Spleen (tissue), 13 donors: ENCODE measurements around the gene RGS16. TPM values are rescaled to one million over a fixed set of nuclear protein-coding genes. Genes with fewer than 3 reads are reported as not detected.

Experiments
- DNase-seq: peaks from one replicate; pipeline ENCODE4 v3.0.0-alpha.2; 2020
- H3K27ac ChIP-seq, 8 donors: fragments of 200-600 bp; sonication (generic) in 7 of 8; 1 replicate in 4 of 8; 2 replicates in 4 of 8; pipeline versions ENCODE4 v1.5.0 to v1.8.0; 2016 to 2021; ENCODE audit warnings: inconsistent platforms in 4 of 8, mild to moderate bottlenecking in 4 of 8, moderate library complexity in 1 of 8
- H3K27me3 ChIP-seq, 7 donors: fragments of 200-600 bp; sonication (generic) in 6 of 7; replicated peaks in 1 of 7; 1 replicate in 4 of 7; 2 replicates in 3 of 7; pipeline versions ENCODE4 v1.5.0 to v1.8.0; 2016 to 2021; ENCODE audit warnings: inconsistent platforms in 3 of 7, mild to moderate bottlenecking in 1 of 7
- H3K36me3 ChIP-seq, 6 donors: fragments of 200-600 bp; sonication (generic) in 5 of 6; 1 replicate in 4 of 6; 2 replicates in 2 of 6; pipeline versions ENCODE4 v1.5.0 to v1.8.0; 2016 to 2021; ENCODE audit warnings: inconsistent platforms in 2 of 6
- H3K4me1 ChIP-seq, 6 donors: fragments of 200-600 bp; sonication (generic) in 5 of 6; 1 replicate in 3 of 6; 2 replicates in 3 of 6; pipeline versions ENCODE4 v1.5.0 to v1.8.0; 2016 to 2021; ENCODE audit warnings: inconsistent platforms in 3 of 6
- H3K4me3 ChIP-seq, 8 donors: fragments of 200-600 bp; sonication (generic) in 7 of 8; 1 replicate in 4 of 8; 2 replicates in 4 of 8; pipeline versions ENCODE4 v1.5.0 to v1.8.0; 2016 to 2021; ENCODE audit warnings: inconsistent platforms in 4 of 8, mild to moderate bottlenecking in 4 of 8, moderate library complexity in 2 of 8
- H3K9me3 ChIP-seq, 8 donors: fragments of 200-600 bp; sonication (generic) in 7 of 8; 1 replicate in 4 of 8; 2 replicates in 4 of 8; pipeline versions ENCODE4 v1.5.0 to v1.8.0; 2016 to 2021; ENCODE audit warnings: inconsistent platforms in 4 of 8
- CTCF ChIP-seq, 11 experiments: fragments of 200-600 bp in 7 of 11; fragments of 450-650 bp in 4 of 11; sonication (generic) in 4 of 11; IDR thresholded peaks in 8 of 11; conservative IDR thresholded peaks in 3 of 11; 1 replicate in 7 of 11; 2 replicates in 4 of 11; pipeline versions ENCODE4 v1.4.0 to v1.8.0; 2016 to 2021; ENCODE audit warnings: antibody characterized with exemption in 11 of 11, inconsistent platforms in 4 of 11, mild to moderate bottlenecking in 1 of 11
- POLR2A ChIP-seq, 3 donors: fragments of 450-650 bp; IDR thresholded peaks; one replicate each; pipeline ENCODE4 v1.5.1; 2017; ENCODE audit warnings: antibody characterized with exemption in 3 of 3, mild to moderate bottlenecking in 1 of 3
- POLR2AphosphoS5 ChIP-seq, 3 donors: sonication (generic); formaldehyde crosslinking; IDR thresholded peaks; one replicate each; pipeline ENCODE4 v1.5.1; 2017; ENCODE audit warnings: antibody characterized with exemption in 3 of 3
- WGBS, 5 donors: extraction: QIAGEN DNeasy Blood & Tissue Kit in 3 of 5; methylation state at CpG; one replicate each; pipeline versions ENCODE4 v1.1.5 to v1.1.7; 2013 to 2018; 5-methylcytosine and 5-hydroxymethylcytosine counted together
- intact Hi-C: fragments of 100-400 bp; cut with DNase I; formaldehyde crosslinking; loops from one replicate; pipeline ENCODE4 v1.15.0; 2023; ENCODE audit warnings: low total_unique reads
- long read RNA-seq, 2 donors: transcript quantifications; one replicate each; lab custom pipeline, GENCODE V29; 2026
- polyA plus RNA-seq, 3 donors: library from polyadenylated mRNA; stranded (reverse); fragments of 200-250 nt; gene quantifications; one replicate each; pipeline ENCODE4 v1.2.1, GENCODE V29; 2013
- total RNA-seq, 7 donors: library from RNA; depleted of rRNA in 3 of 7; stranded (reverse); fragments of >200 nt in 3 of 7; fragmentation: NEBNext Ultra II Directional in 4 of 7; extraction: Animal tissue kit (Norgen Biotek cat#: 25700) in 4 of 7; gene quantifications; one replicate each; pipeline versions ENCODE4 v1.1.0 to v1.2.1, GENCODE V29; 2016 to 2021
- donor health status: healthy with polysubstance abuse.
- donor health status: DM: no; HTN: no; CAD: no; lungs with moderate emphysema.
- donor health status: DM: no; HTN: no; CAD: no.
- donor health status: Bipolar disorder and iron deficiency.
- donor health status: healthy.
- donor health status: DM: no; HTN: no; CAD: no.
- donor health status: DM: yes; HTN: yes; CAD: no.

The RGS16 gene
- total RNA-seq, result 10 to 100 TPM in 3 of 7 donors, 1 to 10 TPM in 4; 2.6 to 24.2 (median 4.6) TPM
- 1 to 10 TPM; 2.6 to 4.1 (median 3.0) TPM for polyA plus RNA-seq
- long read RNA-seq, donor 1, partial matches to known transcripts, result 0 of 1 reads
- long read RNA-seq, donor 1, other reads (novel, unspliced or antisense), result 0 of 1 reads
- long read RNA-seq, donor 2, transcript RGS16-201 (5 exons, 2,427 nt), result major isoform, 6 of 6 reads
- long read RNA-seq, donor 2, partial matches to known transcripts, result 0 of 6 reads
- long read RNA-seq, donor 2, other reads (novel, unspliced or antisense), result 0 of 6 reads

- Histone ChIP-seq H3K36me3 (peaks cover 0 to 16% (median 0%) of the 10 kb centered on the region in 6 donors), H3K4me3 (peak within 1 kb of the TSS; percentile 45 to 79 (median 56)), H3K9me3 (no peaks in the 10 kb centered on the region), H3K27ac (peak within 1 kb of the TSS in 7 of 8 donors; percentile 60 to 81 (median 76)), H3K4me1 (peaks cover 4 to 73% (median 38%) of the 10 kb centered on the region in 6 donors), H3K27me3 (peaks cover 0 to 16% (median 0%) of the 10 kb centered on the region in 7 donors)
- 5 to 8% (median 6%) methylated on average over 36 to 44 of the region's 44 CpGs for WGBS, 5 donors
- intact Hi-C loops, result no loop called here
- peak; percentile 98 for DNase-seq
- TF ChIP-seq POLR2AphosphoS5 (IDR thresholded peaks at IDR 0.05) (peak; percentile 92 to 98 (median 96)), POLR2A (IDR thresholded peaks at IDR 0.05) (peak; percentile 9 to 63 (median 54)), CTCF (IDR thresholded peaks at IDR 0.05 in 8 of 11, conservative IDR thresholded peaks at IDR 0.05 in 3 of 11) (peak in 1 of 11 experiments; percentile 30)
Measured at GRCh38 chr1:182604175-182605164, at the start of gene RGS16. RGS16 (minus strand) TSS chr1:182604389; CDS start chr1:182604259, 130 bp downstream.

- intact Hi-C loops, result no loop called here
- DNase-seq, result no peak
- 91 to 98% (median 96%) methylated on average over 2 of the region's 2 CpGs for WGBS, 5 donors
- H3K36me3 ChIP-seq, result no peaks in the 10 kb centered on the region
- no peaks in the 10 kb centered on the region for H3K27me3 ChIP-seq
- H3K9me3 ChIP-seq, result no peaks in the 10 kb centered on the region
- H3K27ac ChIP-seq, result no peak overlapping the region
- H3K4me3 ChIP-seq, result no peak overlapping the region
- H3K4me1 ChIP-seq, result peaks cover 0 to 7% (median 1%) of the 10 kb centered on the region in 6 donors
- TF ChIP-seq CTCF (IDR thresholded peaks at IDR 0.05 in 8 of 11, conservative IDR thresholded peaks at IDR 0.05 in 3 of 11) (no peak), POLR2AphosphoS5 (IDR thresholded peaks at IDR 0.05) (no peak), POLR2A (IDR thresholded peaks at IDR 0.05) (no peak)
Measured at GRCh38 chr1:182653986-182654385, 49.8 kb upstream of the RGS16 start.

- intact Hi-C loops, result no loop called here
- Histone ChIP-seq H3K36me3 (no peaks in the 10 kb centered on the region), H3K9me3 (no peaks in the 10 kb centered on the region), H3K4me3 (no peak overlapping the region), H3K27ac (no peak overlapping the region), H3K27me3 (no peaks in the 10 kb centered on the region), H3K4me1 (peaks cover 0 to 7% (median 1%) of the 10 kb centered on the region in 6 donors)
- WGBS, 5 donors, result 42 to 77% (median 52%) methylated on average over 3 of the region's 3 CpGs
- no peak for TF ChIP-seq CTCF (IDR thresholded peaks at IDR 0.05 in 8 of 11, conservative IDR thresholded peaks at IDR 0.05 in 3 of 11)
- no peak for DNase-seq
Measured at GRCh38 chr1:182652933-182653332, 48.7 kb upstream of the RGS16 start.

- Histone ChIP-seq H3K27me3 (no peaks in the 10 kb centered on the region), H3K36me3 (no peaks in the 10 kb centered on the region), H3K4me3 (no peak overlapping the region), H3K27ac (no peak overlapping the region), H3K4me1 (peaks cover 0 to 7% (median 1%) of the 10 kb centered on the region in 6 donors), H3K9me3 (no peaks in the 10 kb centered on the region)
- DNase-seq, result no peak
- intact Hi-C loops, result no loop called here
- 58 to 84% (median 80%) methylated on average over 3 of the region's 3 CpGs for WGBS, 5 donors
- TF ChIP-seq CTCF (IDR thresholded peaks at IDR 0.05 in 8 of 11, conservative IDR thresholded peaks at IDR 0.05 in 3 of 11) (no peak), POLR2A (IDR thresholded peaks at IDR 0.05) (no peak), POLR2AphosphoS5 (IDR thresholded peaks at IDR 0.05) (no peak)
Measured at GRCh38 chr1:182651339-182651724, 47.1 kb upstream of the RGS16 start.
